IMR-90 (cell line): ENCODE results near the gene SNTN.

Source experiments
- CEBPB ChIP-seq: IDR thresholded peaks from 2 replicates; pipeline ENCODE4 v1.6.1; 2012; ENCODE audit warnings: low read depth, low read length, improper control_type of control experiment
- CHD1 ChIP-seq: IDR thresholded peaks from 2 replicates; pipeline ENCODE4 v1.6.1; 2012; ENCODE audit warnings: low read depth, low read length, improper control_type of control experiment
- ELK1 ChIP-seq: fragments of 150-350 bp; IDR thresholded peaks from 2 replicates; pipeline ENCODE4 v1.6.1; 2016; ENCODE audit warnings: low read depth, mild to moderate bottlenecking, low read length, moderate library complexity, borderline replicate concordance
- FOS ChIP-seq: fragments of 150-350 bp; IDR thresholded peaks from 2 replicates; pipeline ENCODE4 v1.6.1; 2016; ENCODE audit warnings: low read depth, low read length
- MAFK ChIP-seq: IDR thresholded peaks from 2 replicates; pipeline ENCODE4 v1.6.1; 2012; ENCODE audit warnings: low read depth, low read length, improper control_type of control experiment
- MXI1 ChIP-seq: IDR thresholded peaks from 2 replicates; pipeline ENCODE4 v1.6.1; 2012; ENCODE audit warnings: low read depth, mild to moderate bottlenecking, low read length, moderate library complexity, borderline replicate concordance
- POLR2A ChIP-seq: IDR thresholded peaks from 2 replicates; pipeline ENCODE4 v1.6.1; 2012; ENCODE audit warnings: mild to moderate bottlenecking, low read depth, low read length
- RCOR1 ChIP-seq: IDR thresholded peaks from 2 replicates; pipeline ENCODE4 v1.6.1; 2012; ENCODE audit warnings: mild to moderate bottlenecking, low read length, improper control_type of control experiment; ENCODE audit not compliant: insufficient replicate concordance
- RFX5 ChIP-seq: IDR thresholded peaks from 2 replicates; pipeline ENCODE4 v1.8.0; 2012; ENCODE audit warnings: low read depth, mild to moderate bottlenecking, low read length, moderate library complexity
- SMC3 ChIP-seq: fragments of 150-350 bp; IDR thresholded peaks from 2 replicates; pipeline ENCODE4 v1.6.1; 2016; ENCODE audit warnings: low read depth, mild to moderate bottlenecking, antibody characterized with exemption, low read length, moderate library complexity
- USF2 ChIP-seq: fragments of 150-350 bp; IDR thresholded peaks from 2 replicates; pipeline ENCODE4 v1.6.1; 2017; ENCODE audit warnings: mild to moderate bottlenecking, antibody characterized with exemption, low read length, low read depth
- TF ChIP-seq, protein P1 (sequence below): conservative IDR thresholded peaks from 2 replicates; pipeline ENCODE4 v1.5.1; 2012; ENCODE audit warnings: mild to moderate bottlenecking, low read depth, low read length, improper control_type of control experiment

DNA sequence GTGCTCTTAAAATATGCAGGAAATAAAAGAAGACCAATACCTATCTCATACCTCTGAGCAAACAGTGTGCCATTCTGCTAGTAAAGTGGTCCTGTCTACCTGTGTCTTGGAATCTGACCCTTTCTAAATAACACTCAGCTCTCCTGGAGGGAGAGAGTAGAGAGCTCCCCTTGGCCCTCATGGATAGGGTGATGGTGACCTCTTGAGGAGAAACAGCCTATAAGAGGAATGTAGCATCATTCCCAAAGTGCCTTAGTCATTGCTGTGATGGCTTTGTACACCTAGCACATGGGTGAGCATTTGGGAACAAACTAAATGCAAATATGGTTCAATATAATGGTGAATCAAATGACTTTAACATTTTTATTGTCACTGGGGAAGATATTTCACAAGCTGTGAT, 10.0 kb downstream of the SNTN start:
- TF ChIP-seq POLR2A (no peak), USF2 (no peak), RFX5 (no peak), CEBPB (no peak), SMC3 (no peak), FOS (no peak), ELK1 (no peak), CHD1 (no peak), MXI1 (no peak), MAFK (no peak), RCOR1 (no peak)
- TF ChIP-seq, protein P1, sequence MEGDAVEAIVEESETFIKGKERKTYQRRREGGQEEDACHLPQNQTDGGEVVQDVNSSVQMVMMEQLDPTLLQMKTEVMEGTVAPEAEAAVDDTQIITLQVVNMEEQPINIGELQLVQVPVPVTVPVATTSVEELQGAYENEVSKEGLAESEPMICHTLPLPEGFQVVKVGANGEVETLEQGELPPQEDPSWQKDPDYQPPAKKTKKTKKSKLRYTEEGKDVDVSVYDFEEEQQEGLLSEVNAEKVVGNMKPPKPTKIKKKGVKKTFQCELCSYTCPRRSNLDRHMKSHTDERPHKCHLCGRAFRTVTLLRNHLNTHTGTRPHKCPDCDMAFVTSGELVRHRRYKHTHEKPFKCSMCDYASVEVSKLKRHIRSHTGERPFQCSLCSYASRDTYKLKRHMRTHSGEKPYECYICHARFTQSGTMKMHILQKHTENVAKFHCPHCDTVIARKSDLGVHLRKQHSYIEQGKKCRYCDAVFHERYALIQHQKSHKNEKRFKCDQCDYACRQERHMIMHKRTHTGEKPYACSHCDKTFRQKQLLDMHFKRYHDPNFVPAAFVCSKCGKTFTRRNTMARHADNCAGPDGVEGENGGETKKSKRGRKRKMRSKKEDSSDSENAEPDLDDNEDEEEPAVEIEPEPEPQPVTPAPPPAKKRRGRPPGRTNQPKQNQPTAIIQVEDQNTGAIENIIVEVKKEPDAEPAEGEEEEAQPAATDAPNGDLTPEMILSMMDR, result 0 out of 2 replicates have a peak, but pooled peaks have one; percentile 10
